Measurements from ENCODE around the gene TMC7.

The TMC7 gene

GRCh38 chr16:19005561-19006445 is 22.1 kb downstream of the TMC7 start:
- H3K27ac ChIP-seq (ENCODE audit: low read length): no peak overlapping the region
- no peaks in the 10 kb centered on the region for H3K36me3 ChIP-seq (ENCODE audit: control insufficient read depth in 2 of 2, insufficient read depth in 2 of 2, low read length in 2 of 2)
- H3K4me3 ChIP-seq (ENCODE audit: low read length in 2 of 2): no peak overlapping the region
- peaks cover 1 to 3% of the 10 kb centered on the region in 2 donors for H3K9me3 ChIP-seq (ENCODE audit: control insufficient read depth in 2 of 2, low read length in 2 of 2)
- H3K9ac ChIP-seq (ENCODE audit: low read length in 2 of 2): no peak overlapping the region
- no peaks in the 10 kb centered on the region for H3K27me3 ChIP-seq (ENCODE audit: control insufficient read depth in 1 of 2, insufficient read depth in 2 of 2, low read length in 2 of 2)
- no peaks in the 10 kb centered on the region for H3K4me1 ChIP-seq (ENCODE audit: control insufficient read depth, insufficient read depth, low read length)

GRCh38 chr16:19006446-19007315 is 22.9 kb downstream of the TMC7 start:
- Histone ChIP-seq H3K9me3 (ENCODE audit: control insufficient read depth in 2 of 2, low read length in 2 of 2) (peaks cover 3 to 4% of the 10 kb centered on the region in 2 donors), H3K4me3 (ENCODE audit: low read length in 2 of 2) (no peak overlapping the region), H3K27ac (ENCODE audit: low read length) (no peak overlapping the region), H3K36me3 (ENCODE audit: control insufficient read depth in 2 of 2, insufficient read depth in 2 of 2, low read length in 2 of 2) (no peaks in the 10 kb centered on the region), H3K4me1 (ENCODE audit: control insufficient read depth, insufficient read depth, low read length) (no peaks in the 10 kb centered on the region), H3K9ac (ENCODE audit: low read length in 2 of 2) (no peak overlapping the region), H3K27me3 (ENCODE audit: control insufficient read depth in 1 of 2, insufficient read depth in 2 of 2, low read length in 2 of 2) (no peaks in the 10 kb centered on the region)

GRCh38 chr16:19008245-19009169 is 24.8 kb downstream of the TMC7 start:
- Histone ChIP-seq H3K4me3 (ENCODE audit: low read length in 2 of 2) (no peak overlapping the region), H3K36me3 (ENCODE audit: control insufficient read depth in 2 of 2, insufficient read depth in 2 of 2, low read length in 2 of 2) (no peaks in the 10 kb centered on the region), H3K27me3 (ENCODE audit: control insufficient read depth in 1 of 2, insufficient read depth in 2 of 2, low read length in 2 of 2) (no peaks in the 10 kb centered on the region), H3K4me1 (ENCODE audit: control insufficient read depth, insufficient read depth, low read length) (no peaks in the 10 kb centered on the region), H3K27ac (ENCODE audit: low read length) (no peak overlapping the region), H3K9ac (ENCODE audit: low read length in 2 of 2) (no peak overlapping the region), H3K9me3 (ENCODE audit: control insufficient read depth in 2 of 2, low read length in 2 of 2) (peaks cover 3 to 4% of the 10 kb centered on the region in 2 donors)

GRCh38 chr16:19011169-19011731 is 27.5 kb downstream of the TMC7 start:
- Histone ChIP-seq H3K4me3 (ENCODE audit: low read length in 2 of 2) (no peak overlapping the region), H3K4me1 (ENCODE audit: control insufficient read depth, insufficient read depth, low read length) (no peaks in the 10 kb centered on the region), H3K9me3 (ENCODE audit: control insufficient read depth in 2 of 2, low read length in 2 of 2) (peaks cover 3 to 4% of the 10 kb centered on the region in 2 donors), H3K9ac (ENCODE audit: low read length in 2 of 2) (no peak overlapping the region), H3K27ac (ENCODE audit: low read length) (no peak overlapping the region), H3K27me3 (ENCODE audit: control insufficient read depth in 1 of 2, insufficient read depth in 2 of 2, low read length in 2 of 2) (no peaks in the 10 kb centered on the region), H3K36me3 (ENCODE audit: control insufficient read depth in 2 of 2, insufficient read depth in 2 of 2, low read length in 2 of 2) (no peaks in the 10 kb centered on the region)

GRCh38 chr16:19014461-19014860 is 30.7 kb downstream of the TMC7 start:
- H3K4me1 ChIP-seq (ENCODE audit: control insufficient read depth, insufficient read depth, low read length): no peaks in the 10 kb centered on the region
- H3K4me3 ChIP-seq (ENCODE audit: low read length in 2 of 2): no peak overlapping the region
- H3K27ac ChIP-seq (ENCODE audit: low read length): no peak overlapping the region
- no peaks in the 10 kb centered on the region for H3K27me3 ChIP-seq (ENCODE audit: control insufficient read depth in 1 of 2, insufficient read depth in 2 of 2, low read length in 2 of 2)
- H3K9ac ChIP-seq (ENCODE audit: low read length in 2 of 2): no peak overlapping the region
- peaks cover 3 to 4% of the 10 kb centered on the region in 2 donors for H3K9me3 ChIP-seq (ENCODE audit: control insufficient read depth in 2 of 2, low read length in 2 of 2)
- no peaks in the 10 kb centered on the region for H3K36me3 ChIP-seq (ENCODE audit: control insufficient read depth in 2 of 2, insufficient read depth in 2 of 2, low read length in 2 of 2)

- H3K27me3 ChIP-seq (ENCODE audit: control insufficient read depth in 1 of 2, insufficient read depth in 2 of 2, low read length in 2 of 2): no peaks in the 10 kb centered on the region
- H3K36me3 ChIP-seq (ENCODE audit: control insufficient read depth in 2 of 2, insufficient read depth in 2 of 2, low read length in 2 of 2): no peaks in the 10 kb centered on the region
- H3K27ac ChIP-seq (ENCODE audit: low read length): no peak overlapping the region
Measured at GRCh38 chr16:19017179-19017578, 33.4 kb downstream of the TMC7 start.

GRCh38 chr16:19020689-19021088 is 37.0 kb downstream of the TMC7 start:
- Histone ChIP-seq H3K27me3 (ENCODE audit: control insufficient read depth in 1 of 2, insufficient read depth in 2 of 2, low read length in 2 of 2) (no peaks in the 10 kb centered on the region), H3K27ac (ENCODE audit: low read length) (no peak overlapping the region), H3K9ac (ENCODE audit: low read length in 2 of 2) (no peak overlapping the region)

More at GRCh38 chr16:19017179-19017578, 33.4 kb downstream of the TMC7 start:
- Histone ChIP-seq H3K4me3 (ENCODE audit: low read length in 2 of 2) (no peak overlapping the region), H3K9me3 (ENCODE audit: control insufficient read depth in 2 of 2, low read length in 2 of 2) (no peaks in the 10 kb centered on the region), H3K9ac (ENCODE audit: low read length in 2 of 2) (no peak overlapping the region), H3K4me1 (ENCODE audit: control insufficient read depth, insufficient read depth, low read length) (no peaks in the 10 kb centered on the region)

GRCh38 chr16:19021747-19022146 is 38.0 kb downstream of the TMC7 start:
- Histone ChIP-seq H3K36me3 (ENCODE audit: control insufficient read depth in 2 of 2, insufficient read depth in 2 of 2, low read length in 2 of 2) (no peaks in the 10 kb centered on the region), H3K4me3 (ENCODE audit: low read length in 2 of 2) (no peak overlapping the region), H3K4me1 (ENCODE audit: control insufficient read depth, insufficient read depth, low read length) (no peaks in the 10 kb centered on the region), H3K9me3 (ENCODE audit: control insufficient read depth in 2 of 2, low read length in 2 of 2) (no peaks in the 10 kb centered on the region), H3K27ac (ENCODE audit: low read length) (no peak overlapping the region), H3K27me3 (ENCODE audit: control insufficient read depth in 1 of 2, insufficient read depth in 2 of 2, low read length in 2 of 2) (no peaks in the 10 kb centered on the region), H3K9ac (ENCODE audit: low read length in 2 of 2) (no peak overlapping the region)

More at GRCh38 chr16:19020689-19021088, 37.0 kb downstream of the TMC7 start:
- Histone ChIP-seq H3K36me3 (ENCODE audit: control insufficient read depth in 2 of 2, insufficient read depth in 2 of 2, low read length in 2 of 2) (no peaks in the 10 kb centered on the region), H3K4me1 (ENCODE audit: control insufficient read depth, insufficient read depth, low read length) (no peaks in the 10 kb centered on the region), H3K9me3 (ENCODE audit: control insufficient read depth in 2 of 2, low read length in 2 of 2) (no peaks in the 10 kb centered on the region), H3K4me3 (ENCODE audit: low read length in 2 of 2) (no peak overlapping the region)

- Histone ChIP-seq H3K4me3 (ENCODE audit: low read length in 2 of 2) (no peak overlapping the region), H3K9ac (ENCODE audit: low read length in 2 of 2) (no peak overlapping the region), H3K9me3 (ENCODE audit: control insufficient read depth in 2 of 2, low read length in 2 of 2) (no peaks in the 10 kb centered on the region), H3K4me1 (ENCODE audit: control insufficient read depth, insufficient read depth, low read length) (no peaks in the 10 kb centered on the region), H3K27me3 (ENCODE audit: control insufficient read depth in 1 of 2, insufficient read depth in 2 of 2, low read length in 2 of 2) (no peaks in the 10 kb centered on the region), H3K36me3 (ENCODE audit: control insufficient read depth in 2 of 2, insufficient read depth in 2 of 2, low read length in 2 of 2) (no peaks in the 10 kb centered on the region), H3K27ac (ENCODE audit: low read length) (no peak overlapping the region)
Measured at GRCh38 chr16:19027416-19027815, 43.7 kb downstream of the TMC7 start.

- Histone ChIP-seq H3K4me1 (ENCODE audit: control insufficient read depth, insufficient read depth, low read length) (no peaks in the 10 kb centered on the region), H3K9me3 (ENCODE audit: control insufficient read depth in 2 of 2, low read length in 2 of 2) (no peaks in the 10 kb centered on the region), H3K9ac (ENCODE audit: low read length in 2 of 2) (no peak overlapping the region), H3K27me3 (ENCODE audit: control insufficient read depth in 1 of 2, insufficient read depth in 2 of 2, low read length in 2 of 2) (no peaks in the 10 kb centered on the region), H3K36me3 (ENCODE audit: control insufficient read depth in 2 of 2, insufficient read depth in 2 of 2, low read length in 2 of 2) (no peaks in the 10 kb centered on the region), H3K4me3 (ENCODE audit: low read length in 2 of 2) (no peak overlapping the region), H3K27ac (ENCODE audit: low read length) (no peak overlapping the region)
Measured at GRCh38 chr16:19029980-19030379, 46.2 kb downstream of the TMC7 start.
